Hepatocyte (in vitro differentiated cells): ENCODE results near the gene SLC25A6. TPM values are rescaled to one million over a fixed set of nuclear protein-coding genes. Genes with fewer than 3 reads are reported as not detected.
"Not testable (repeated sequence)": the region's sequence is repeated elsewhere in the genome, so short reads cannot be mapped to it uniquely, and the experiment has no call there.

Source experiments
- DNase-seq: peaks from one replicate; pipeline ENCODE4 v3.0.0-alpha.2; 2016; ENCODE audit warnings: low spot score
- H2AFZ ChIP-seq: fragments of 200-600 bp; sonication (generic); 2 replicates; pipeline ENCODE4 v1.6.0; 2016; ENCODE audit warnings: antibody characterized with exemption, mild to moderate bottlenecking
- H3K27ac ChIP-seq: fragments of 200-600 bp; sonication (generic); 2 replicates; pipeline ENCODE4 v1.5.1; 2016; ENCODE audit warnings: mild to moderate bottlenecking
- H3K27me3 ChIP-seq: fragments of 200-600 bp; sonication (generic); 2 replicates; pipeline ENCODE4 v1.6.1; 2016
- H3K36me3 ChIP-seq: fragments of 200-600 bp; sonication (generic); replicated peaks from 2 replicates; pipeline ENCODE4 v1.5.1; 2016; ENCODE audit warnings: low read depth; ENCODE audit not compliant: insufficient read depth
- H3K4me1 ChIP-seq: fragments of 200-600 bp; sonication (generic); 2 replicates; pipeline ENCODE4 v1.5.1; 2016; ENCODE audit warnings: mild to moderate bottlenecking, moderate library complexity; ENCODE audit not compliant: insufficient read depth
- H3K4me2 ChIP-seq: fragments of 200-600 bp; sonication (generic); 2 replicates; pipeline ENCODE4 v1.6.0; 2016
- H3K4me3 ChIP-seq: fragments of 200-600 bp; sonication (generic); 2 replicates; pipeline ENCODE4 v1.5.1; 2016; ENCODE audit warnings: mild to moderate bottlenecking
- H3K79me2 ChIP-seq: fragments of 200-600 bp; sonication (generic); 2 replicates; pipeline ENCODE4 v1.6.0; 2017; ENCODE audit warnings: mild to moderate bottlenecking
- H3K9me2 ChIP-seq: fragments of 200-600 bp; sonication (generic); replicated peaks from 2 replicates; pipeline ENCODE4 v1.6.0; 2017; ENCODE audit warnings: mild to moderate bottlenecking; ENCODE audit not compliant: insufficient read depth
- H3K9me3 ChIP-seq: fragments of 200-600 bp; sonication (generic); 2 replicates; pipeline ENCODE4 v1.5.1; 2016; ENCODE audit warnings: low read depth, mild to moderate bottlenecking
- H4K20me1 ChIP-seq: fragments of 200-600 bp; sonication (generic); 2 replicates; pipeline ENCODE4 v1.6.0; 2016; ENCODE audit warnings: mild to moderate bottlenecking; ENCODE audit not compliant: insufficient read depth, poor library complexity, severe bottlenecking
- CTCF ChIP-seq: fragments of 200-600 bp; sonication (generic); IDR thresholded peaks from 2 replicates; pipeline ENCODE4 v1.5.1; 2016; ENCODE audit warnings: antibody characterized with exemption, mild to moderate bottlenecking; ENCODE audit not compliant: poor library complexity
- EZH2 ChIP-seq: fragments of 200-600 bp; sonication (generic); IDR thresholded peaks from 2 replicates; pipeline ENCODE4 v1.6.1; 2016; ENCODE audit warnings: antibody characterized with exemption, mild to moderate bottlenecking, borderline replicate concordance
- EZH2phosphoT487 ChIP-seq: fragments of 200-600 bp; sonication (generic); IDR thresholded peaks from one replicate; pipeline ENCODE4 v1.6.1; 2018; ENCODE audit warnings: antibody characterized with exemption, mild to moderate bottlenecking, low read depth, moderate library complexity; ENCODE audit not compliant: unreplicated experiment, severe bottlenecking
- WGBS: methylation state at CpG from one replicate; pipeline ENCODE4 v1.1.6; 2016; ENCODE audit warnings: low lambda C conversion rate; ENCODE audit errors: missing lambda C conversion rate; 5-methylcytosine and 5-hydroxymethylcytosine counted together
- polyA plus RNA-seq: library from polyadenylated mRNA; unstranded; fragments of >200 nt; fragmentation: Nextera tagmentation; extraction: Ambion mirVana; gene quantifications from 2 replicates; pipeline ENCODE4 v1.2.1, GENCODE V29; 2016
- total RNA-seq: library from RNA; depleted of rRNA; stranded (reverse); fragments of >200 nt; gene quantifications from 2 replicates; pipeline ENCODE4 v1.2.3, GENCODE V29; 2014

SLC25A6 gene
- total and polyA plus RNA-seq, 2 experiments from 2014 or later, result 359 to 364 TPM

GRCh38 chrX:1354036-1355019 lies 37.6 kb downstream of the SLC25A6 start:
- H4K20me1 ChIP-seq, result no peaks in the 10 kb centered on the region
- H3K79me2 ChIP-seq, result no peaks in the 10 kb centered on the region
- no peaks in the 10 kb centered on the region for H3K9me2 ChIP-seq
- no peak overlapping the region for H2AFZ ChIP-seq
- no peaks in the 10 kb centered on the region for H3K4me1 ChIP-seq
- DNase-seq, result no peak
- no peak overlapping the region for H3K4me3 ChIP-seq
- H3K4me2 ChIP-seq, result no peak overlapping the region
- H3K9me3 ChIP-seq, result no peaks in the 10 kb centered on the region
- H3K27me3 ChIP-seq, result no peaks in the 10 kb centered on the region
- no peaks in the 10 kb centered on the region for H3K36me3 ChIP-seq
- 90% methylated on average over 10 of the region's 11 CpGs for WGBS
- H3K27ac ChIP-seq, result no peak overlapping the region
- no peak for TF ChIP-seq EZH2
- no peak for TF ChIP-seq CTCF

GRCh38 chrX:1351981-1352714 lies 39.8 kb downstream of the SLC25A6 start:
- no peaks in the 10 kb centered on the region for H4K20me1 ChIP-seq
- 96% methylated on average over 44 of the region's 49 CpGs for WGBS

GRCh38 chrX:1349606-1350005 lies 42.3 kb downstream of the SLC25A6 start:
- H3K79me2 ChIP-seq, DNase-seq, H3K9me3 ChIP-seq, H3K27me3 ChIP-seq, H3K9me2 ChIP-seq, H3K36me3 ChIP-seq, H3K4me2 ChIP-seq, H3K4me3 ChIP-seq, H2AFZ ChIP-seq, H3K4me1 ChIP-seq, H4K20me1 ChIP-seq, H3K27ac ChIP-seq: not testable (repeated sequence)
- WGBS, result 96% methylated on average over 15 of the region's 15 CpGs

More at GRCh38 chrX:1351981-1352714, 39.8 kb downstream of the SLC25A6 start:
- Histone ChIP-seq H3K4me3 (no peak overlapping the region), H3K79me2 (no peaks in the 10 kb centered on the region), H3K36me3 (no peaks in the 10 kb centered on the region), H3K27me3 (no peaks in the 10 kb centered on the region), H3K9me2 (no peaks in the 10 kb centered on the region), H2AFZ (no peak overlapping the region), H3K9me3 (no peaks in the 10 kb centered on the region), H3K4me1 (no peaks in the 10 kb centered on the region), H3K27ac (no peak overlapping the region), H3K4me2 (no peak overlapping the region)
- TF ChIP-seq EZH2phosphoT487 (no peak), CTCF (no peak), EZH2 (no peak)
- no peak for DNase-seq
